Stimulated activated CD4-positive, alpha-beta T cell treated with anti-CD3 and anti-CD28 coated beads, Interleukin-4, amount 100 ng/mL, for 1 hour (primary cell): ENCODE measurements around the gene HLF.

Experiments
- DNase-seq: peaks from one replicate; pipeline ENCODE4 v3.0.0-alpha.2; 2020

Gene HLF, protein sequence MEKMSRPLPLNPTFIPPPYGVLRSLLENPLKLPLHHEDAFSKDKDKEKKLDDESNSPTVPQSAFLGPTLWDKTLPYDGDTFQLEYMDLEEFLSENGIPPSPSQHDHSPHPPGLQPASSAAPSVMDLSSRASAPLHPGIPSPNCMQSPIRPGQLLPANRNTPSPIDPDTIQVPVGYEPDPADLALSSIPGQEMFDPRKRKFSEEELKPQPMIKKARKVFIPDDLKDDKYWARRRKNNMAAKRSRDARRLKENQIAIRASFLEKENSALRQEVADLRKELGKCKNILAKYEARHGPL

GRCh38 chr17:55264645-55265298 lies at the start of gene HLF:
HLF (plus strand) TSS chr17:55264960; CDS start chr17:55265485, 525 bp downstream.
- DNase-seq = peak; percentile 81

DNA sequence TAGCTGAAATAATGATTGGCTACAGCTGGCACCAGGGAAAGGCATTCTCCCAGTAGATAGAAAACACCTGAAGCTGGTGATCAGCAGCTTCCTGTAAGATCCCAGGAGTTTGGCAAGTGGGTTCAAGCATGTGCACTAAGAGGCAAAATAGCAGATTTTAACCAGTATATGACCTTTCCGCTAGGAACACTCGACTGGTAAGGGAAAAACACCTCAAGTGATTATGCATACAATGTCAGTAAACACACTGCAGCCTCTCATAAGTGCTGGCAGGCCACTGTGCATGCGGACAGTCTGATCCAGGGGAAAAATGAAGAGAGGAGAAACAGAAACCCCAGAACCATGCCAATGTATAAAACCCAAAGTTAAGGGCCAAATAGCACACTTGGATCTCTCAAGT lies 49.0 kb upstream of the HLF start:
- no peak for DNase-seq

DNA sequence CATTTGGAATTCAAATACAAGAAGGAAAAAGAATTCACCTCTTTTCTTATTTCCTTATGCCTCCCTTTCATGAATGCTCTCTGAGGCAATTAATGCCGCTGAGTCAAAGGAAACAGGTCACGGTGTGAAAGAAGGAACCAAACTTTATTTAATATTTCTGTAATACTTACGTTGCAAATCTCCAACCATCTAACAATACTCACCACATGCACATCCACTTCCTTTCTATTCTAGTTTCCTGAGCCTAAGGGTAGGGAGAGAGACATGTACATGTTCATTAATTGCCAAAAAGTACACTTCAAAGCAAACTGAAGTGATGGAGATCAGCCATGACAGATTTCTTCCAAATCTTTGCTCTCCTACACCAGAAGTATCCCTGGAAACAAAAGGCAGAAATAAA lies 47.9 kb upstream of the HLF start:
- no peak for DNase-seq

DNA sequence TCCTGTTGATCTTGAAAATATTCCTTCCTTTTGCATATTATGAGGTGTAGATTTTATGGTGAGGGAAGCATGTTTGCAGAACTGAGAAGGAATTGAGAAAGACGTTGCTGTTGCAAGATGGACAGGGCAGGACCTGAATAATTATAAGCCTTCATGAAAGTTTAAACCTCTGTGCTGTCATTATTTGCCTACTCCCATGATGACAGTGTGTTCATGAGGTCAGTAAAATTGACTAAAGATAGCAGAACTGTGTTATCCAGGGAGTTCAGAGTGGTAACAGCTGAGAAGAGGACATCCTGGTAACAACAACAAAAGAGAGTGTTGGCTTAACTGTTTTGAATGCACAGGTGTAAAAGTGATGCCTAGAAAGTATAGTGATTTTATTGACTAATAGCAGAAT lies 45.3 kb upstream of the HLF start:
- no peak for DNase-seq

DNA sequence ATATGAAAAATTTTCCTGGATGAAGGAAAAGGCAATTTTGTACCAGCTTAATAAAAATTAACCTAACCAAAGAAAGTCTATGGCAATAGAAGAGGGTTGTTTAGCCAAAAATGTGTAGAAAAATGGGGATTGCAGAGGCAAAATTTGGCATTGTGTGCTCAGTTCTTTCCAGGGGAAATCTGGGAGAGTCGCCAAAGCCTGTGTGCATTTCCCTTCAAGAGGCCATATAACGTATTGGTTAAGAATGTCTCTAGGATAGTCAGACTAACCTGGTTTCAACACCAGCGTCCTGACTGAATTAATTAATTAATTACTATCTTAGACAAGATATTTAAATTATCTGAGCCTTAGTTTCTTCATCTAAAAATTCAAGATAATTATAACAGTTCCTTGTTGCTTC lies 44.8 kb upstream of the HLF start:
- no peak for DNase-seq

DNA sequence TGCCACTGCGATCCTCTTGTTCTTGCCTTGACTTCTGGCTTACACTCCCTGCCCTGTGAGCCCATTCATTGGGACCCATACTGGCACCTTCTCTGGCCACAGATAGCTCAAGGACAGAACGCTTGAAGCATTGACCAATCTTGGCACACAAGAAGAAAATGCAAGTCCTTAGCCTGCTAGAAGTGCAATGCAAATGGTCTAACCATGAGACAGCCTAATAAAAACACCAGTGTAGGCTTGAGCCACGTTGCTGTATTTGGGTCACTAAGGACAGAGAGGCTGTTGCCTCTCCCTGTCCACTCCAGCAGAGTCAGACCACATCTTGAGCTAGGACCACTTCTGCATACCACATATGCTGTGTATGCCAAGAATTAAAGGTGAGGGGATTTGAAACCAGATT lies 41.2 kb upstream of the HLF start:
- no peak for DNase-seq

DNA sequence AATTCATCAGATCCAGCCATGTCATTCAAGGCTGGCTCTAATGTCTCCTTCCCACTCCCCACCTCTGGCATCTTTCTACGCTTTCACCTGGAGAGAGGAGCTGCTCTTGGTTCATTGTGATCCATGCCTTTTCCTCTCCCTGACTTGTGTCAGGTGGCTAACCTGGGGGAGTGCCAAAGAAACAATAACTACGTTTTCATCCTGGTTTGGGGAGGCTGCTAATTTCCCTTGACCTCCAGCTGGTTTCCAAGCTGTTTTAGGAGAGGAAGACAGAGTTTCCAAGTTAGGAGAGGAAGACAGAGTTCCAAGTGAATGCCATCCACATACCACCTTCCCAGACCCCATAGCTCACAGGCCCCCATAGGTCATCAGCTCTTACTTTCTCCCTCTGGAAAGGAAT lies 40.0 kb upstream of the HLF start:
- DNase-seq = no peak

DNA sequence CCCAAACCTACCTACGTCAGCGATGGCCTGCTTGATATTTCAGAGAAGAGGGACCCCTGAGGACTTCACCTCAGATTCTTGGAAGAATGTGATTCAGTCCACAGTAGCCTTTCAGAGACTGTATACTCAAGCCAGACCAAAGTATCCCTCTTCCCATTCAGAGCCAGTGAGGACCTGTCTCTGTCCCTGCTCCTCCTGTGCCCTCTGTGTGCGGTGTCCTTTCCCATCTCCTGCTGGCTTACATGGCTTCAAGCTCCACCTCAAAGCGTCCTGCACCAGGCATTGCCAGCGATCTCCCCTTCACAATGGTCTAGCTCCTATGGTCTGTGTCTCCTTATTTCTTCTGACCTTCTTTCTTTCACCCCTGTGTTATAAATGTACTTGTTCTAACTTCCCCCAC lies 39.5 kb upstream of the HLF start:
- DNase-seq = no peak

GRCh38 chr17:55228683-55229192 lies 36.0 kb upstream of the HLF start:
- DNase-seq = no peak

- no peak for DNase-seq
Measured at GRCh38 chr17:55229276-55229675, 35.5 kb upstream of the HLF start.

- no peak for DNase-seq
Measured at GRCh38 chr17:55230716-55231115, 34.0 kb upstream of the HLF start.

DNA sequence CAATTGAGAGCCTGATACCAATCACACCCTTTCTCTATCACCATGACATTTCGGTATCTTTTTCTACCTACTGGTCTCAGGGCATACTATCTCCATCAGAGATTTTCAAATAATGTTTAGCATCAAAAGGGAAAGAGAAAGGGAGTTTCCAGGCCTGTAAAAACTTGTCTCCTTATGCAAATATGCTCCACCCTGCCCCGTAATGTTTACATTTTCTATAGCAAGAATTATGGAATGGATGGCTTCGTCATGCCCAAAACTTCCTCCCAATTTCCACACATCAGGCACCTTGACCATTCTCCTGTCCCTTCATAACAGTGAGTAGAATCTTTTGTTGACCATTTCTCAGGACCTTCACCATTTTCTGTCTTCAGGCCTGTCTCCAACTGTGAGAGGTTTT lies 30.9 kb upstream of the HLF start:
- DNase-seq = no peak

GRCh38 chr17:55236316-55236715 lies 28.4 kb upstream of the HLF start:
- no peak for DNase-seq

GRCh38 chr17:55237268-55237667 lies 27.5 kb upstream of the HLF start:
- no peak for DNase-seq

DNA sequence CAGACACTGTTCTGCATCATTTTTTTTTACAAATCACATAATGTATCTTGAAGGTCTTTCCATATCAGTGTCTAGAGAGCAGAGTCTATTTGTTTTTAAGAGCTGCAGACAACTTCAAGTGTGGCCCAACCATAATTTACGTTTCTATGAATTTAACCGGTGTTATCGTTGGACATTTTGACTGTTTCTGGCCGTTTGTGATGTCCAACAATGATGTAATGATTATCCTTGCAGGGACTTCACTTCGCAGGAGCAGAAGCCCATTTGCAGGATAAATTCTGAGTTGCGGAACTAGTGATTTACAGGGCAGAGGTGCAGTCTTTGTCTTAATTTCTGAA lies 26.9 kb upstream of the HLF start:
- no peak for DNase-seq

- DNase-seq = peak; percentile 87
Measured at GRCh38 chr17:55238179-55238930, 26.4 kb upstream of the HLF start.

GRCh38 chr17:55238931-55239297 lies 25.8 kb upstream of the HLF start:
- peak; percentile 3 for DNase-seq

- no peak for DNase-seq
Measured at GRCh38 chr17:55241097-55241496, 23.7 kb upstream of the HLF start.

DNA sequence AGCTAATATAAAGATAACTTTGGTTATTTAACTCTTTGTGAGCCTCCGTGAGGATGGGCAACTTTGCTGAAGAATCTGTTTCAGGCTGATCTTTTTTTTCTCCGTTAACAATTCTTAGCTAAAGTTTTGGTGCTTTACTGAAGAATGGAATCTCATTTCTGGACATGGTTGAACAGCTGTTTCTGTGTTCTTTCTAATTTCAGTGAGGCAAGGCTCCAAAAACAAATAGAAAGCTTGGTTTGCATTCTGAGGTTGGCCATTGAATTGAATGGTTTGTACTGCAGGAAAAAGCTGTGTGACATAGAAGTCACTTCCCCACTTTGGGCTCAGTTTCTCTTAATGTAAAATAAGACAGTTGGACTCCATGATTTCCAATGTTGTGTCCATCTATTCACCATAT lies 22.3 kb upstream of the HLF start:
- DNase-seq = no peak

GRCh38 chr17:55245986-55246385 lies 18.8 kb upstream of the HLF start:
- DNase-seq = no peak

- no peak for DNase-seq
Measured at GRCh38 chr17:55246583-55246982, 18.2 kb upstream of the HLF start.

DNA sequence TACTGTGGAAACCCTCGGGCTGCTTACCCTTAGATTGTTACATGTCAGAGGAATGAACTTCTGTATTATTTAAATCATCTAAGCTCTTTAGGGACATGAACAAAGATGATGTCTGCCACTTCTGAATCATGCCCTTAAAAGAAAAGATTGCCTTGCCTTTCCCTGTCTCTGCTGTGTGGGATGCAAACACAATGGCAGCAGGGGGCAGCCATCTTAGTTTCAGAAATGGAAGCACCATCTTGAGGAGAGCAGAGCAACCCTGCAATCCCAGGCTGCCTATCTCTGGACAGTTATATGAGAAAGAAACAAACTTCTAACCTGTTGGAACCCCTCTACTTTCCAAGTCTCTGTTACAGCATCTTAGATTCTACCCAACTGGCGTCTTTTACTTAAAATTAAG lies 16.7 kb upstream of the HLF start:
- DNase-seq = no peak

GRCh38 chr17:55249861-55250260 lies 14.9 kb upstream of the HLF start:
- no peak for DNase-seq

- DNase-seq = no peak
Measured at GRCh38 chr17:55254375-55254774, 10.4 kb upstream of the HLF start.
